ENCODE data around the gene ZNF511.

- no peak for TF ChIP-seq BHLHE40 (IDR thresholded peaks at IDR 0.05; ENCODE audit: low read depth, low read length)
- peak; percentile 62 for TF ChIP-seq CTCF (conservative IDR thresholded peaks at IDR 0.05; ENCODE audit: low read depth, low read length)
- TF ChIP-seq MXI1 (IDR thresholded peaks at IDR 0.05; ENCODE audit: borderline replicate concordance, low read depth, low read length), result peak; percentile 63
- TF ChIP-seq POLR2A (IDR thresholded peaks at IDR 0.05; ENCODE audit: low read depth, low read length), result peak; percentile 32; the same call in 1 of the 2 replicates
- TF ChIP-seq ELK1 (IDR thresholded peaks at IDR 0.05; ENCODE audit: borderline replicate concordance, low read depth, low read length), result no peak
- peak; percentile 13; the same call in 1 of the 2 replicates for TF ChIP-seq SMC3 (IDR thresholded peaks at IDR 0.05; ENCODE audit: low read depth, low read length)
- no peak for TF ChIP-seq CEBPB (IDR thresholded peaks at IDR 0.05; ENCODE audit: low read depth, low read length)
Observed at GRCh38 chr10:133307776-133308420, 816 bp upstream of the ZNF511 start.
